Neural progenitor cell (in vitro differentiated cells): ENCODE results near the gene RPP14. TPM values are rescaled to one million over a fixed set of nuclear protein-coding genes. Genes with fewer than 3 reads are reported as not detected.
A peak's percentile ranks its signal among the peaks of the same experiment; 100 is the strongest.

Experiments
- DNase-seq: peaks from one replicate; pipeline ENCODE4 v3.0.0-alpha.2; 2016; ENCODE audit warnings: low spot score
- H2AFZ ChIP-seq: fragments of 200-600 bp; sonication (generic); replicated peaks from 2 replicates; pipeline ENCODE4 v1.6.1; 2016; ENCODE audit warnings: antibody characterized with exemption
- H3F3A ChIP-seq: fragments of 200-600 bp; sonication (generic); 2 replicates; pipeline ENCODE4 v1.6.1; 2016; ENCODE audit warnings: antibody characterized with exemption, low read depth
- H3K27ac ChIP-seq: fragments of 200-600 bp; sonication (generic); 2 replicates; pipeline ENCODE4 v1.5.1; 2016; ENCODE audit warnings: mild to moderate bottlenecking
- H3K27me3 ChIP-seq: fragments of 200-600 bp; sonication (generic); 2 replicates; pipeline ENCODE4 v1.6.1; 2016; ENCODE audit warnings: mild to moderate bottlenecking, moderate library complexity
- H3K36me3 ChIP-seq: fragments of 200-600 bp; sonication (generic); 2 replicates; pipeline ENCODE4 v1.5.1; 2016
- H3K4me1 ChIP-seq: fragments of 200-600 bp; sonication (generic); 2 replicates; pipeline ENCODE4 v1.6.1; 2016; ENCODE audit warnings: mixed run types
- H3K4me2 ChIP-seq: fragments of 200-600 bp; sonication (generic); 2 replicates; pipeline ENCODE4 v1.6.1; 2016
- H3K4me3 ChIP-seq: fragments of 200-600 bp; sonication (generic); 2 replicates; pipeline ENCODE4 v1.5.1; 2016
- H3K79me2 ChIP-seq: fragments of 200-600 bp; sonication (generic); 2 replicates; pipeline ENCODE4 v1.6.1; 2016; ENCODE audit warnings: low read depth
- H3K9ac ChIP-seq: fragments of 200-600 bp; sonication (generic); 2 replicates; pipeline ENCODE4 v1.6.1; 2016
- H3K9me3 ChIP-seq: fragments of 200-600 bp; sonication (generic); 2 replicates; pipeline ENCODE4 v1.5.1; 2016; ENCODE audit warnings: low read depth
- H4K20me1 ChIP-seq: fragments of 200-600 bp; sonication (generic); 2 replicates; pipeline ENCODE4 v1.6.1; 2016; ENCODE audit warnings: low read depth
- H3K27ac Mint-ChIP-seq: 3 replicates; pipeline ENCODE4 v1.8.0; 2021; ENCODE audit warnings: mixed read lengths
- H3K27me3 Mint-ChIP-seq: 2 replicates; pipeline ENCODE4 v1.8.0; 2022; ENCODE audit warnings: low read depth, mild to moderate bottlenecking, inconsistent platforms, moderate library complexity, mixed read lengths; ENCODE audit not compliant: insufficient read depth
- H3K36me3 Mint-ChIP-seq: 3 replicates; pipeline ENCODE4 v1.8.0; 2021; ENCODE audit warnings: mixed read lengths
- H3K4me1 Mint-ChIP-seq: 3 replicates; pipeline ENCODE4 v1.8.0; 2021; ENCODE audit warnings: mixed read lengths
- H3K4me3 Mint-ChIP-seq: 3 replicates; pipeline ENCODE4 v1.8.0; 2021; ENCODE audit warnings: mild to moderate bottlenecking, moderate library complexity, mixed read lengths
- H3K9me3 Mint-ChIP-seq: 3 replicates; pipeline ENCODE4 v1.8.0; 2020; ENCODE audit warnings: mixed read lengths
- CTCF ChIP-seq: fragments of 200-600 bp; sonication (generic); IDR thresholded peaks from 2 replicates; pipeline ENCODE4 v1.5.1; 2017; ENCODE audit warnings: antibody characterized with exemption, mild to moderate bottlenecking
- EZH2 ChIP-seq: fragments of 200-600 bp; sonication (generic); IDR thresholded peaks from 2 replicates; pipeline ENCODE4 v1.6.1; 2017; ENCODE audit warnings: antibody characterized with exemption, mild to moderate bottlenecking, moderate library complexity
- EZH2phosphoT487 ChIP-seq: fragments of 200-600 bp; sonication (generic); IDR thresholded peaks from 2 replicates; pipeline ENCODE4 v1.6.1; 2017; ENCODE audit warnings: antibody characterized with exemption
- total RNA-seq: library from RNA; depleted of rRNA; stranded (reverse); fragments of >200 nt; gene quantifications from 2 replicates; pipeline ENCODE4 v1.2.3, GENCODE V29; 2015; ENCODE audit warnings: low replicate concordance

The RPP14 gene
- total RNA-seq, 1 donor from 2014 or later = 17.8 TPM

GRCh38 chr3:58296843-58297242 lies 9.2 kb upstream of the RPP14 start:
- Histone ChIP-seq H3K4me1 (peaks cover 6% of the 10 kb centered on the region), H3K36me3 (no peaks in the 10 kb centered on the region), H3K9ac (no peak overlapping the region), H4K20me1 (no peaks in the 10 kb centered on the region), H3K4me2 (no peak overlapping the region), H3F3A (no peaks in the 10 kb centered on the region), H2AFZ (no peak overlapping the region), H3K9me3 (no peaks in the 10 kb centered on the region), H3K79me2 (no peaks in the 10 kb centered on the region), H3K27me3 (peaks cover 10% of the 10 kb centered on the region), H3K27ac (no peak overlapping the region), H3K4me3 (no peak overlapping the region)
- peaks cover 7% of the 10 kb centered on the region for H3K27me3 Mint-ChIP-seq
- H3K27ac Mint-ChIP-seq = no peak overlapping the region
- peaks cover 8% of the 10 kb centered on the region for H3K4me1 Mint-ChIP-seq
- H3K36me3 Mint-ChIP-seq = peaks cover 2% of the 10 kb centered on the region
- TF ChIP-seq CTCF (no peak), EZH2 (no peak), EZH2phosphoT487 (no peak)
- no peak for DNase-seq
- H3K9me3 Mint-ChIP-seq = peaks cover 1% of the 10 kb centered on the region
- no peak overlapping the region for H3K4me3 Mint-ChIP-seq

- Mint-ChIP-seq H3K36me3 (peaks cover 2% of the 10 kb centered on the region), H3K9me3 (no peaks in the 10 kb centered on the region), H3K4me3 (no peak overlapping the region), H3K4me1 (peaks cover 3% of the 10 kb centered on the region), H3K27ac (peak overlapping the region; percentile 60), H3K27me3 (peaks cover 8% of the 10 kb centered on the region)
- no peak for TF ChIP-seq EZH2phosphoT487
- TF ChIP-seq EZH2 = no peak
- no peak for TF ChIP-seq CTCF
- no peaks in the 10 kb centered on the region for H3F3A ChIP-seq
- no peaks in the 10 kb centered on the region for H3K36me3 ChIP-seq
- H3K4me1 ChIP-seq = peaks cover 6% of the 10 kb centered on the region
- H3K9me3 ChIP-seq = no peaks in the 10 kb centered on the region
- no peak overlapping the region for H3K9ac ChIP-seq
- H3K27ac ChIP-seq = no peak overlapping the region
- DNase-seq = no peak
- H3K79me2 ChIP-seq = no peaks in the 10 kb centered on the region
- H4K20me1 ChIP-seq = no peaks in the 10 kb centered on the region
- peaks cover 23% of the 10 kb centered on the region for H3K27me3 ChIP-seq
- H3K4me3 ChIP-seq = no peak overlapping the region
- no peak overlapping the region for H3K4me2 ChIP-seq
- H2AFZ ChIP-seq = no peak overlapping the region
Measured at GRCh38 chr3:58298190-58298589, 7.9 kb upstream of the RPP14 start.

GRCh38 chr3:58299075-58299474 lies 7.0 kb upstream of the RPP14 start:
- H3K4me3 ChIP-seq = no peak overlapping the region
- H3F3A ChIP-seq = no peaks in the 10 kb centered on the region
- no peak overlapping the region for H3K27ac ChIP-seq
- H3K4me1 ChIP-seq = peaks cover 6% of the 10 kb centered on the region
- Mint-ChIP-seq H3K4me1 (peaks cover 3% of the 10 kb centered on the region), H3K9me3 (no peaks in the 10 kb centered on the region), H3K36me3 (no peaks in the 10 kb centered on the region), H3K27ac (no peak overlapping the region), H3K27me3 (peaks cover 10% of the 10 kb centered on the region), H3K4me3 (no peak overlapping the region)
- TF ChIP-seq EZH2phosphoT487 (no peak), CTCF (no peak), EZH2 (no peak)
- H2AFZ ChIP-seq = no peak overlapping the region
- no peaks in the 10 kb centered on the region for H3K79me2 ChIP-seq
- no peak overlapping the region for H3K4me2 ChIP-seq
- DNase-seq = no peak
- H3K36me3 ChIP-seq = no peaks in the 10 kb centered on the region
- H3K27me3 ChIP-seq = peaks cover 25% of the 10 kb centered on the region
- no peaks in the 10 kb centered on the region for H3K9me3 ChIP-seq
- no peak overlapping the region for H3K9ac ChIP-seq
- no peaks in the 10 kb centered on the region for H4K20me1 ChIP-seq
